Effector memory CD4-positive, alpha-beta T cell (primary cell): ENCODE results near the gene ZNF607.
"Not testable (repeated sequence)": the region's sequence is repeated elsewhere in the genome, so short reads cannot be mapped to it uniquely, and the experiment has no call there.

Source experiments
- DNase-seq, 3 donors: peaks; one replicate each; pipeline ENCODE4 v3.0.0-alpha.2; 2020
- H3K27ac ChIP-seq: 2 replicates; pipeline ENCODE4 v1.7.0; 2013; ENCODE audit warnings: mild to moderate bottlenecking, low read length, moderate library complexity; ENCODE audit not compliant: insufficient read depth, poor library complexity, severe bottlenecking
- H3K27me3 ChIP-seq: replicated peaks from 2 replicates; pipeline ENCODE4 v1.7.0; 2013; ENCODE audit warnings: mild to moderate bottlenecking, low read length; ENCODE audit not compliant: insufficient read depth, control insufficient read depth, poor library complexity, severe bottlenecking
- H3K36me3 ChIP-seq: 2 replicates; pipeline ENCODE4 v1.7.0; 2013; ENCODE audit warnings: mild to moderate bottlenecking, low read length, moderate library complexity; ENCODE audit not compliant: control insufficient read depth, insufficient read depth
- H3K4me1 ChIP-seq: 2 replicates; pipeline ENCODE4 v1.7.0; 2013; ENCODE audit warnings: low read length, mild to moderate bottlenecking; ENCODE audit not compliant: control insufficient read depth, insufficient read depth, poor library complexity, severe bottlenecking
- H3K4me3 ChIP-seq: 2 replicates; pipeline ENCODE4 v1.7.0; 2013; ENCODE audit warnings: low read length, low read depth, mild to moderate bottlenecking; ENCODE audit not compliant: insufficient read depth, poor library complexity, severe bottlenecking
- H3K9me3 ChIP-seq: 2 replicates; pipeline ENCODE4 v1.7.0; 2013; ENCODE audit warnings: mild to moderate bottlenecking, low read length, moderate library complexity; ENCODE audit not compliant: control insufficient read depth

The ZNF607 gene

DNA sequence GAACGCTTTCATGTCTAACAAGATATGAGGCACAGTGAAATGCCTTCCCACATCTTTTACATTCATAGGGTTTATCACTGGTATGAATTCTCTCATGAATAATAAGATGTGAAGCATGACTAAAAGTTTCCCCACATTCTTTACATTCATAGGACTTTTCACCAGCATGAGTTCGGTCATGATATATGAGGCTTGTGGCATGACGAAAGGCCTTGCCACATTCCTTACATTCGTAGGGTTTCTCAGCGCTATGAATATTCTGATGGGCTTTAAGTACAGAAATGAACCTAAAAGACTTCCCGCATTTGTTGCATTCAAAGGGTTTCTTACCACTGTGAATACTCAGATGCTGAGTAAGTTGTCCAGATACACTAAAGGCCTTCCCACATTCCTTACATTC is 21.3 kb downstream of the ZNF607 start:
- DNase-seq = no peak
- H3K27ac ChIP-seq = no peak overlapping the region
- no peaks in the 10 kb centered on the region for H3K27me3 ChIP-seq
- no peaks in the 10 kb centered on the region for H3K4me1 ChIP-seq
- peaks cover 19% of the 10 kb centered on the region for H3K36me3 ChIP-seq
- H3K4me3 ChIP-seq = no peak overlapping the region
- peaks cover 25% of the 10 kb centered on the region for H3K9me3 ChIP-seq

DNA sequence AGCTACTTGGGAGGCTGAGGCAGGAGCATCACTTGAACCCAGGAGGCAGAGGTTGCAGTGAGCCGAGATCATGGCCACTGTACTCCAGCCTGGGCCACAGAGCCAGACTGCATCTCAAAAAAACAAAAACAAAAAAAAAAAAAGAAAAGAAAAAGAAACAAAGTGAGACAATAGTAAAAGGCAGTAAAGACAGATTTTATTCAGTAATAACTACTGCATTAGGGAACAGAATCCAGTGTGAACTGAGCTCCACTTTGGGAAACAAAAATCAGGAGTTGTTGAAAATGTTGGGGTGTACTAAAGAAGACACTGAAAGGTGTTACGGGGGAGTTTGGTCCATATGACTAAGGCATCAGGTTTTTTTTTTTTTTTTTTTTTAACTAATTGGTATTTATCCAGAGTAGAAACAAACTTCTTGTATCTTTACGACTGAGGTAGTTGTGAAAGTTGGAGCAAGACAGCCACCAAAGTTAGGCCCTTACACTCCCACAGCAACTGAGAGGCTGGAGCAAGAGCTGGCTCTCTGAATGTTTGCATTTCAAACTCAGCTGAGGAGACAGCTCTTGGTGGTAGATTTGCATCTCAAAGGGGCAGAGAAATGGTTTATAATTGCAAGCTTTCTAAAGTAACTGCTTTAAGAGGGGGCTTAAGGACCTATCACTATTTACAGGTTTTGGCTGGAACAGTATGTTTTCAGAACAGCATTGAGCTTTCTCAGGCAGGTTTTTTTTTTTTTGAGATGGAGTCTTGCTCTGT is 24.2 kb downstream of the ZNF607 start:
- Histone ChIP-seq H3K4me3 (no peak overlapping the region), H3K27ac (no peak overlapping the region), H3K4me1 (peaks cover 2% of the 10 kb centered on the region), H3K27me3 (no peaks in the 10 kb centered on the region), H3K9me3 (peaks cover 25% of the 10 kb centered on the region), H3K36me3 (peaks cover 19% of the 10 kb centered on the region)
- DNase-seq = no peak

DNA sequence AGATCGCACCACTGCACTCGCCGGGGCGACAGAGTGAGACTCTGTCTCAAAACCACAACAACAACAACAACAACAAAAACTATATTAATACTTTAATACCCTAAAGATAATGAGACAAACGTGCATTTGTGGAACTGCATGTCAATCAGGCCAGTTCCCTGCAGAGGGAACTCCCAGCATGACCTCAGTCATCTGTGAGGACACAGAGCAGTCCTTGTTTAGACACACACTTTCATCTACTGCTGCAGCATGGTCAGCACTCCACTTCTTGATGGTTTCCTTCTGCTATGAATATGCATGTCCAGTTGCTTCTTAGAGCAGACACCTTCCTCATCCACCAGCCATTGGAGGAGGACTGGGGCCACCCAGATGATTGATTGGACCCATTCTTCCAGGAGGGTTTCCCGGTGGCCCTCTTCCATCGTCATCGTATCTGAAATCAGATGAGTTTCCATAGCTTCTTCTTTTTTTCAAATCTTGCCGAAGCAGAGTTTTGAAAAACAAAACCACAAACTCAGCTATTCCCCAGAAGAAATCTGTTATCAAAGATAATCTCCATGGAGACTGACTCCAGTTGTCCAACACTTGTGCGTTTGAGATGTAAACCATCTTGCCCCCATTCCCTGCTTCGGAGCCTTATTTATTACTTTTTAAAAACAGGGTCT is 26.5 kb downstream of the ZNF607 start:
- Histone ChIP-seq H3K4me1 (peaks cover 2% of the 10 kb centered on the region), H3K9me3 (peaks cover 15% of the 10 kb centered on the region), H3K36me3 (no peaks in the 10 kb centered on the region), H3K27me3 (no peaks in the 10 kb centered on the region), H3K27ac (no peak overlapping the region), H3K4me3 (no peak overlapping the region)
- no peak for DNase-seq

GRCh38 chr19:37691881-37692504 is 27.6 kb downstream of the ZNF607 start:
- Histone ChIP-seq H3K4me1 (peaks cover 2% of the 10 kb centered on the region), H3K36me3 (no peaks in the 10 kb centered on the region), H3K4me3 (peak overlapping the region; percentile 59), H3K27ac (peak overlapping the region; percentile 61), H3K27me3 (no peaks in the 10 kb centered on the region), H3K9me3 (peaks cover 10% of the 10 kb centered on the region)
- peak; percentile 23 to 62 (median 46) for DNase-seq

GRCh38 chr19:37683520-37683919 is 36.0 kb downstream of the ZNF607 start:
- H3K36me3 ChIP-seq = peaks cover 4% of the 10 kb centered on the region
- H3K27ac ChIP-seq = no peak overlapping the region
- H3K4me1 ChIP-seq = no peaks in the 10 kb centered on the region
- DNase-seq = no peak
- H3K4me3 ChIP-seq = no peak overlapping the region
- peaks cover 8% of the 10 kb centered on the region for H3K9me3 ChIP-seq
- H3K27me3 ChIP-seq = no peaks in the 10 kb centered on the region

GRCh38 chr19:37669450-37669914 is 50.1 kb downstream of the ZNF607 start:
- no peaks in the 10 kb centered on the region for H3K4me1 ChIP-seq
- no peak overlapping the region for H3K27ac ChIP-seq
- peaks cover 21% of the 10 kb centered on the region for H3K9me3 ChIP-seq
- no peak overlapping the region for H3K4me3 ChIP-seq
- no peaks in the 10 kb centered on the region for H3K36me3 ChIP-seq
- no peak for DNase-seq
- H3K27me3 ChIP-seq = no peaks in the 10 kb centered on the region

GRCh38 chr19:37657157-37657556 is 62.4 kb downstream of the ZNF607 start:
- DNase-seq, H3K27ac ChIP-seq, H3K4me3 ChIP-seq, H3K9me3 ChIP-seq, H3K36me3 ChIP-seq, H3K27me3 ChIP-seq, H3K4me1 ChIP-seq: not testable (repeated sequence)

GRCh38 chr19:37655689-37656371 is 63.7 kb downstream of the ZNF607 start:
- no peaks in the 10 kb centered on the region for H3K9me3 ChIP-seq

GRCh38 chr19:37655301-37655688 is 64.3 kb downstream of the ZNF607 start, which contains the start of gene ZFP30:
ZFP30 (minus strand) TSS chr19:37655465; CDS start chr19:37647822, 7,643 bp downstream.
- Histone ChIP-seq H3K27ac (peak within 1 kb of the TSS; percentile 78), H3K4me3 (peak within 1 kb of the TSS; percentile 90), H3K9me3 (no peaks in the 10 kb centered on the region), H3K27me3 (no peaks in the 10 kb centered on the region), H3K36me3 (no peaks in the 10 kb centered on the region), H3K4me1 (no peaks in the 10 kb centered on the region)
- peak; percentile 57 to 72 (median 66) for DNase-seq

More at GRCh38 chr19:37655689-37656371, 63.7 kb downstream of the ZNF607 start:
- peak; percentile 54 to 73 (median 71) for DNase-seq
- H3K27me3 ChIP-seq = no peaks in the 10 kb centered on the region
- no peaks in the 10 kb centered on the region for H3K4me1 ChIP-seq
- peak overlapping the region; percentile 90 for H3K4me3 ChIP-seq
- peak overlapping the region; percentile 78 for H3K27ac ChIP-seq
- no peaks in the 10 kb centered on the region for H3K36me3 ChIP-seq
